ENCODE measurements around the gene NAPA. TPM values are rescaled to one million over a fixed set of nuclear protein-coding genes. Genes with fewer than 3 reads are reported as not detected.

NAPA gene
- total RNA-seq = 100 to 1,000 TPM; 109 to 145 (median 124) TPM
- long read RNA-seq, donor 1, transcript NAPA-201 (11 exons, 1,839 nt) = major isoform, 125 of 160 reads
- long read RNA-seq, donor 1, partial matches to known transcripts = 2 of 160 reads
- long read RNA-seq, donor 1, other reads (novel, unspliced or antisense) = 29 of 160 reads
- long read RNA-seq, donor 2, transcript NAPA-201 (11 exons, 1,839 nt) = major isoform, 111 of 133 reads
- long read RNA-seq, donor 2, partial matches to known transcripts = 0 of 133 reads
- long read RNA-seq, donor 2, other reads (novel, unspliced or antisense) = 22 of 133 reads

DNA sequence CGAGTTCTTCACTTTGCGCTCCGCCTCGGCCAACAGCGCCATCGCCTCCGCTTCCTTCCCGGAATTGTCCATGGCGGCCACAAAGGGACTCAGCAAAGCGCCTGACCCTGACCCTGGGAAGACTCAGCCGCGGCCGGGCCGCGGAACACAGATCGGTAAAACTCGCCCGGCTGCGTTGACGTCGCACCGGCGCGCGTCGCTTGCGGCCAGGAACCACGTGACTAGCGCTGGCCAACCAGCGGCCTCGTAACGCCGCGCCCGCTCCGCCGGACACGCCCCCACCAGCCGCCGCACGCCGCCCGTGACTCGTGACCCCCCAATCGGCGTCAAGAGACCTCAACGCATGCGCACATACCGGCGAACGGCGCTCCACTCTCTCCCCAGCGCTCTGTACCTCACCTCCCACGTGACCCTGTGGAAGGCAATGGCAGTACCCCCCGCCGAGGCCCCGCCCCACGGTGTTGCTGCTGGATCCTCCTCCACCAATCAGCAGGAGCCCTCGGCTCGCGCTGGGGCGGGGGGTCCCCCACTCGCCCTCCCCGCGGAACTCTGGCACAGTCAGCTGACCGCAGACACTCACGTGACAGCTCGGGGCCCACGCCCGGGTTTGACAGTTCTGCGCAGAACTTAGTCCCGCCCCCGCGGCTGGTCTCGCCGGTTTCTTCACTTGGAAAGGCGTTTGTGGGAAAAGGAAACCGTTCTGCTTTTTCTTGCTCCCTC, at the start of gene NAPA:
TSS of gene NAPA (minus strand) at position 195 of the 720 bp plus-strand sequence. CDS start at position 72, 123 bp downstream.
- Histone ChIP-seq H3K4me3 (peak within 1 kb of the TSS; percentile 92), H3K36me3 (ENCODE audit: low read depth) (peaks cover 5% of the 10 kb centered on the region), H3K9me3 (no peaks in the 10 kb centered on the region), H3K4me1 (ENCODE audit: low read depth) (peaks cover 30% of the 10 kb centered on the region)
- DNase-seq (peak; percentile 100), ATAC-seq (peak; percentile 94)
- TF ChIP-seq, protein P1, sequence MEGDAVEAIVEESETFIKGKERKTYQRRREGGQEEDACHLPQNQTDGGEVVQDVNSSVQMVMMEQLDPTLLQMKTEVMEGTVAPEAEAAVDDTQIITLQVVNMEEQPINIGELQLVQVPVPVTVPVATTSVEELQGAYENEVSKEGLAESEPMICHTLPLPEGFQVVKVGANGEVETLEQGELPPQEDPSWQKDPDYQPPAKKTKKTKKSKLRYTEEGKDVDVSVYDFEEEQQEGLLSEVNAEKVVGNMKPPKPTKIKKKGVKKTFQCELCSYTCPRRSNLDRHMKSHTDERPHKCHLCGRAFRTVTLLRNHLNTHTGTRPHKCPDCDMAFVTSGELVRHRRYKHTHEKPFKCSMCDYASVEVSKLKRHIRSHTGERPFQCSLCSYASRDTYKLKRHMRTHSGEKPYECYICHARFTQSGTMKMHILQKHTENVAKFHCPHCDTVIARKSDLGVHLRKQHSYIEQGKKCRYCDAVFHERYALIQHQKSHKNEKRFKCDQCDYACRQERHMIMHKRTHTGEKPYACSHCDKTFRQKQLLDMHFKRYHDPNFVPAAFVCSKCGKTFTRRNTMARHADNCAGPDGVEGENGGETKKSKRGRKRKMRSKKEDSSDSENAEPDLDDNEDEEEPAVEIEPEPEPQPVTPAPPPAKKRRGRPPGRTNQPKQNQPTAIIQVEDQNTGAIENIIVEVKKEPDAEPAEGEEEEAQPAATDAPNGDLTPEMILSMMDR (IDR thresholded peaks at IDR 0.05) = no peak
- intact Hi-C loops (cut with DNase I, micrococcal nuclease) = loop anchor here in 1 of 2 donors (10.0 kb wide), 1 partner anchor 90 kb away; the partner anchor contains the start of gene BICRA

GRCh38 chr19:47564081-47564480, 49.2 kb upstream of the NAPA start:
- DNase-seq (peak in 1 of 3 donors; percentile 86), ATAC-seq (peak; percentile 97)
- intact Hi-C loops (cut with DNase I, micrococcal nuclease) = no loop called here
- H3K4me3 ChIP-seq = no peak overlapping the region
- TF ChIP-seq, protein P1 (IDR thresholded peaks at IDR 0.05) = no peak
- peaks cover 19% of the 10 kb centered on the region for H3K4me1 ChIP-seq (ENCODE audit: low read depth)
- no peaks in the 10 kb centered on the region for H3K36me3 ChIP-seq (ENCODE audit: low read depth)
- H3K9me3 ChIP-seq = no peaks in the 10 kb centered on the region

DNA sequence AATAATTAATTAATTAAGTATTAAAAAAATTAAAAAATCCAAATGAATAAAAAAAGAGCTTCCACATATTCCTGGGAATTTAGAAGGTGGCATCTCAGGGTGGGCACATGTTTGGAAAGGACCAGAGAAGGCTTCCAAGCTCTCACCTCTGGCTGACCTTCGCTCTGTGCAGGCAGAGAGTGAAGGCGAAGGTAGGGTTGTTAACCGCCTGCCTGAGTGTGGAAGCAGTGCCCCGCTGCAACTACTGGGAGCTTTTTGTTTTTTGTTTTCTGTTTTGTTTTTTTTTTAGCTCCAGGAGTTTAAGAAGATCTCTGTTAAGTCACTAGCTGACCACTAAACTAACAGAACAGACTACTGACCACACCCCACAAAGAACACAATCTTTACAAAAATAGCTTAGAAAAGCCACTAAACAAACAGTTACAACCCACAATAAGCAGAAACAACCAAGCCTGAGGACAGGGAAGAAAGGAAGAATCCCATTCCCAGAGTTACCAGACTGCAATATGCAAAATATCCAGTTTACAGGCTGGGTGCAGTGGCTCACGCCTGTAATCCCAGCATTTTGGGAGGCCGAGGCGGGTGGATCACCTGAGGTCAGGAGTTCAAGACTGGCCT, 46.7 kb upstream of the NAPA start:
- peaks cover 19% of the 10 kb centered on the region for H3K4me1 ChIP-seq (ENCODE audit: low read depth)
- intact Hi-C loops (cut with DNase I, micrococcal nuclease) = no loop called here
- no peaks in the 10 kb centered on the region for H3K36me3 ChIP-seq (ENCODE audit: low read depth)
- DNase-seq (no peak), ATAC-seq (peak; percentile 34)
- no peaks in the 10 kb centered on the region for H3K9me3 ChIP-seq
- H3K4me3 ChIP-seq = no peak overlapping the region
- TF ChIP-seq, protein P1 (IDR thresholded peaks at IDR 0.05) = no peak

- DNase-seq = no peak
- TF ChIP-seq, protein P1 (IDR thresholded peaks at IDR 0.05) = no peak
- Histone ChIP-seq H3K36me3 (ENCODE audit: low read depth) (no peaks in the 10 kb centered on the region), H3K4me3 (no peak overlapping the region), H3K4me1 (ENCODE audit: low read depth) (peaks cover 19% of the 10 kb centered on the region), H3K9me3 (no peaks in the 10 kb centered on the region)
- peak; percentile 49 for ATAC-seq
- intact Hi-C loops (cut with DNase I, micrococcal nuclease) = no loop called here
These were observed 46.1 kb upstream of the NAPA start for GRCh38 chr19:47560999-47561398.

- intact Hi-C loops (cut with DNase I, micrococcal nuclease) = no loop called here
- no peak for DNase-seq
- TF ChIP-seq, protein P1 (IDR thresholded peaks at IDR 0.05) = no peak
- Histone ChIP-seq H3K4me1 (ENCODE audit: low read depth) (peaks cover under 1% of the 10 kb centered on the region), H3K9me3 (no peaks in the 10 kb centered on the region), H3K4me3 (no peak overlapping the region), H3K36me3 (ENCODE audit: low read depth) (no peaks in the 10 kb centered on the region)
- ATAC-seq = no peak
These were observed 35.3 kb upstream of the NAPA start for GRCh38 chr19:47550129-47550528.

All from mucosa of descending colon (tissue), 3 donors.